Mucosa of rectum (tissue), 2 donors: Measurements from ENCODE around the gene TFAP2E.
"Not testable (repeated sequence)": the region's sequence is repeated elsewhere in the genome, so short reads cannot be mapped to it uniquely, and the experiment has no call there.

Source experiments
- H3K27ac ChIP-seq, 2 donors: one replicate each; pipeline ENCODE4 v1.7.0; 2013; ENCODE audit warnings: inconsistent platforms in 2 of 2, low read depth in 2 of 2, low read length in 2 of 2
- H3K27me3 ChIP-seq, 2 donors: one replicate each; pipeline ENCODE4 v1.7.0; 2013; ENCODE audit warnings: low read length in 2 of 2; ENCODE audit not compliant: control insufficient read depth in 2 of 2, insufficient read depth in 2 of 2
- H3K36me3 ChIP-seq, 2 donors: one replicate each; pipeline ENCODE4 v1.7.0; 2013; ENCODE audit warnings: low read length in 2 of 2; ENCODE audit not compliant: control insufficient read depth in 2 of 2, insufficient read depth in 2 of 2
- H3K4me1 ChIP-seq, 2 donors: one replicate each; pipeline ENCODE4 v1.7.0; 2013; ENCODE audit warnings: low read length in 2 of 2, mild to moderate bottlenecking in 1 of 2; ENCODE audit not compliant: control insufficient read depth in 2 of 2, insufficient read depth in 2 of 2
- H3K4me3 ChIP-seq, 2 donors: one replicate each; pipeline ENCODE4 v1.7.0; 2013; ENCODE audit warnings: low read length in 2 of 2
- H3K9ac ChIP-seq, 2 donors: one replicate each; pipeline ENCODE4 v1.7.0; 2013; ENCODE audit warnings: low read length in 2 of 2, low read depth in 1 of 2, mild to moderate bottlenecking in 1 of 2
- H3K9me3 ChIP-seq, 2 donors: one replicate each; pipeline ENCODE4 v1.7.0; 2013; ENCODE audit warnings: low read length in 2 of 2; ENCODE audit not compliant: control insufficient read depth in 2 of 2
- donor health status: healthy.
- donor health status: Normal muscosa, but diverticular disease.

Gene TFAP2E

DNA sequence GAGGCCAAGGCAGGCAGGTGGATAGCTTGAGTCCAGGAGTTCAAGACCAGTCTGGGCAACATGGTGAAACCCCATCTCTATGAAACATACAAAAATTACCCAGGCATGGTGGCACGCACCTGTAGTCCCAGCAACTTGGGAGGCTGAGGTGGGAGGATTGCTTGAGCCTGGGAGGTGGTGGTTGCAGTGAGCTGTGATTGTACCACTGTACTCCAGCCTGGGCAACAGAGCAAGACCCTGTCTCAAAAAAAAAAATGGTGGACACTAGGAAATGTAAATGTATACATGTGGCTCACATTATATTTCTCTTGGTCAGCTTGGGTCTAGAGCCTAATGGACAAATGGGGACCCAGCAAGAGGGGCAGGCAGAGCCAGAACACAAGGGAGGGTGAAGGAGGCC, 12.7 kb downstream of the TFAP2E start:
- H3K4me3 ChIP-seq, H3K36me3 ChIP-seq, H3K27me3 ChIP-seq, H3K4me1 ChIP-seq, H3K27ac ChIP-seq, H3K9ac ChIP-seq, H3K9me3 ChIP-seq: not testable (repeated sequence)

DNA sequence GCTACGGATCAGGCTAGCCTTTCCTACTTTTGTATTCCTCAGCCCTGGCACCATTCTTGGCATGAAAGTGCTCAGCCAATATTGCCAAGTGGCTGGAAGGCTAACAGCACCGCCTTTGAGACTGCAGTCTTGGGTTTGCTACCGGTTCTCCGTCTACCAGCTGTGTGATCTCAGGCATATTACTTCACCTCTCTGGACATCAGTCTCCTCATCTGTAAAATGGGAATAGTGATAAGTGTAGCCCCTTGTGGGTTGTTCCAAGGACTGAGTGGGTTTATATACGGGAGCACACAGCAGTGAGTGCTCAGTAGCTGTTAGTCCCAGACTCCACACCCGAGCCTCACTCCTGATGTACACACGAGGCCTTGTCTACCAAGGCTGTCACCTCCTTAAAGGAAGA, 13.7 kb downstream of the TFAP2E start:
- Histone ChIP-seq H3K9me3 (no peaks in the 10 kb centered on the region), H3K4me1 (no peaks in the 10 kb centered on the region), H3K4me3 (no peak overlapping the region), H3K27me3 (no peaks in the 10 kb centered on the region), H3K36me3 (peaks cover 0 to 5% of the 10 kb centered on the region in 2 donors), H3K27ac (no peak overlapping the region), H3K9ac (no peak overlapping the region)

GRCh38 chr1:35587736-35588135, 14.6 kb downstream of the TFAP2E start:
- Histone ChIP-seq H3K27me3 (no peaks in the 10 kb centered on the region), H3K36me3 (peaks cover 0 to 5% of the 10 kb centered on the region in 2 donors), H3K4me3 (no peak overlapping the region), H3K4me1 (no peaks in the 10 kb centered on the region), H3K9ac (no peak overlapping the region), H3K9me3 (no peaks in the 10 kb centered on the region), H3K27ac (no peak overlapping the region)

- Histone ChIP-seq H3K27ac (no peak overlapping the region), H3K27me3 (no peaks in the 10 kb centered on the region), H3K9ac (no peak overlapping the region), H3K4me1 (no peaks in the 10 kb centered on the region), H3K4me3 (no peak overlapping the region), H3K9me3 (no peaks in the 10 kb centered on the region), H3K36me3 (peaks cover 0 to 5% of the 10 kb centered on the region in 2 donors)
These were observed 15.2 kb downstream of the TFAP2E start for GRCh38 chr1:35588197-35588910.

GRCh38 chr1:35589516-35590427, 16.7 kb downstream of the TFAP2E start:
- Histone ChIP-seq H3K9ac (no peak overlapping the region), H3K36me3 (peaks cover 0 to 5% of the 10 kb centered on the region in 2 donors), H3K4me3 (no peak overlapping the region), H3K4me1 (no peaks in the 10 kb centered on the region), H3K27ac (no peak overlapping the region), H3K27me3 (no peaks in the 10 kb centered on the region), H3K9me3 (no peaks in the 10 kb centered on the region)

- Histone ChIP-seq H3K27me3 (no peaks in the 10 kb centered on the region), H3K4me1 (no peaks in the 10 kb centered on the region), H3K4me3 (no peak overlapping the region), H3K9me3 (no peaks in the 10 kb centered on the region), H3K36me3 (peaks cover 0 to 6% of the 10 kb centered on the region in 2 donors), H3K27ac (no peak overlapping the region), H3K9ac (no peak overlapping the region)
These were observed 17.4 kb downstream of the TFAP2E start for GRCh38 chr1:35590476-35591040.

- no peak overlapping the region for H3K27ac ChIP-seq
- H3K9ac ChIP-seq: no peak overlapping the region
- H3K4me1 ChIP-seq: no peaks in the 10 kb centered on the region
- H3K9me3 ChIP-seq: no peaks in the 10 kb centered on the region
- no peak overlapping the region for H3K4me3 ChIP-seq
- peaks cover 0 to 7% of the 10 kb centered on the region in 2 donors for H3K36me3 ChIP-seq
- H3K27me3 ChIP-seq: no peaks in the 10 kb centered on the region
These were observed 18.1 kb downstream of the TFAP2E start for GRCh38 chr1:35591211-35591610.

GRCh38 chr1:35592991-35593769, 20.1 kb downstream of the TFAP2E start:
- Histone ChIP-seq H3K9me3 (no peaks in the 10 kb centered on the region), H3K9ac (no peak overlapping the region), H3K4me1 (no peaks in the 10 kb centered on the region), H3K27ac (no peak overlapping the region), H3K27me3 (no peaks in the 10 kb centered on the region), H3K4me3 (no peak overlapping the region), H3K36me3 (peaks cover 0 to 7% of the 10 kb centered on the region in 2 donors)

- peaks cover 0 to 10% of the 10 kb centered on the region in 2 donors for H3K36me3 ChIP-seq
- H3K9me3 ChIP-seq: no peaks in the 10 kb centered on the region
- no peak overlapping the region for H3K27ac ChIP-seq
- no peak overlapping the region for H3K4me3 ChIP-seq
- H3K4me1 ChIP-seq: no peaks in the 10 kb centered on the region
- no peaks in the 10 kb centered on the region for H3K27me3 ChIP-seq
- H3K9ac ChIP-seq: no peak overlapping the region
These were observed 21.1 kb downstream of the TFAP2E start for GRCh38 chr1:35594005-35594760.
